AG09319 (cell line): Measurements from ENCODE around the gene SPARC.
A peak's percentile ranks its signal among the peaks of the same experiment; 100 is the strongest.

ENCODE experiments used
- DNase-seq: peaks from one replicate; pipeline ENCODE4 v3.0.0-alpha.2; 2010; ENCODE audit warnings: low read depth; ENCODE audit errors: extremely low read depth
- CTCF ChIP-seq: IDR thresholded peaks from 2 replicates; pipeline ENCODE4 v1.5.1; 2011; ENCODE audit warnings: low read depth, mild to moderate bottlenecking, inconsistent platforms, low read length, moderate library complexity

Gene SPARC

GRCh38 chr5:151660616-151661495 lies 25.9 kb downstream of the SPARC start:
- DNase-seq = no peak
- TF ChIP-seq CTCF = no peak

- peak; percentile 83 for TF ChIP-seq CTCF
- DNase-seq = no peak
Measured at GRCh38 chr5:151659001-151659754, 27.5 kb downstream of the SPARC start.

- TF ChIP-seq CTCF = no peak
Measured at GRCh38 chr5:151657114-151657513, 29.6 kb downstream of the SPARC start.

GRCh38 chr5:151656311-151656710 lies 30.4 kb downstream of the SPARC start:
- no peak for DNase-seq
- no peak for TF ChIP-seq CTCF

More at GRCh38 chr5:151657114-151657513, 29.6 kb downstream of the SPARC start:
- no peak for DNase-seq

- DNase-seq = no peak
Measured at GRCh38 chr5:151651997-151652645, 34.6 kb downstream of the SPARC start.

GRCh38 chr5:151648988-151649387 lies 37.7 kb downstream of the SPARC start:
- TF ChIP-seq CTCF = no peak

More at GRCh38 chr5:151651997-151652645, 34.6 kb downstream of the SPARC start:
- TF ChIP-seq CTCF = peak; percentile 99

More at GRCh38 chr5:151648988-151649387, 37.7 kb downstream of the SPARC start:
- DNase-seq = no peak
